Body of pancreas (tissue), 4 donors: ENCODE results near the gene SEMA4C. TPM values are rescaled to one million over a fixed set of nuclear protein-coding genes. Genes with fewer than 3 reads are reported as not detected.

Experiments used
- ATAC-seq: fragments of 150-250 bp; one replicate; pipeline ENCODE4 v1.9.1; 2016
- DNase-seq, 4 donors: peaks; one replicate each; pipeline ENCODE4 v3.0.0-alpha.2; 2019
- H3K27ac ChIP-seq, 4 donors: fragments of 200-600 bp; sonication (generic); 1 replicate in 3 of 4; 2 replicates in 1 of 4; pipeline versions ENCODE4 v1.5.1 to v1.6.1; 2016 to 2019; ENCODE audit warnings: mild to moderate bottlenecking in 1 of 4, mixed read lengths in 1 of 4, moderate library complexity in 1 of 4
- H3K27me3 ChIP-seq, 2 donors: fragments of 200-600 bp; sonication (generic); one replicate each; pipeline ENCODE4 v1.6.0; 2016; ENCODE audit warnings: mild to moderate bottlenecking in 1 of 2
- H3K36me3 ChIP-seq, 2 donors: fragments of 200-600 bp; sonication (generic); replicated peaks in 1 of 2; 2 replicates each; pipeline ENCODE4 v1.5.1; 2016; ENCODE audit warnings: low read depth in 2 of 2; ENCODE audit not compliant: insufficient read depth in 1 of 2
- H3K4me1 ChIP-seq: fragments of 200-600 bp; sonication (generic); one replicate; pipeline ENCODE4 v1.6.0; 2016
- H3K4me3 ChIP-seq, 2 donors: fragments of 200-600 bp; sonication (generic); 1 replicate in 1 of 2; 2 replicates in 1 of 2; pipeline ENCODE4 v1.5.1; 2016 to 2019
- H3K9me3 ChIP-seq, 3 donors: fragments of 200-600 bp; sonication (generic); 1 replicate in 2 of 3; 2 replicates in 1 of 3; pipeline ENCODE4 v1.5.1; 2016
- POLR2A ChIP-seq, 3 donors: fragments of 450-650 bp; IDR thresholded peaks; one replicate each; pipeline ENCODE4 v1.6.1; 2016; ENCODE audit warnings: antibody characterized with exemption in 3 of 3, mild to moderate bottlenecking in 2 of 3
- WGBS, 2 donors: methylation state at CpG; one replicate each; pipeline ENCODE4 v1.1.5; 2017; 5-methylcytosine and 5-hydroxymethylcytosine counted together
- intact Hi-C: fragments of 100-400 bp; cut with DNase I; formaldehyde crosslinking; loops from one replicate; pipeline ENCODE4 v1.15.1; 2023
- total RNA-seq, 2 donors: library from RNA; depleted of rRNA; stranded (reverse); fragments of >200 nt; gene quantifications; one replicate each; pipeline ENCODE4 v1.1.0, GENCODE V29; 2016
- TF ChIP-seq, protein P1 (sequence below), 7 experiments: fragments of 450-650 bp in 4 of 7; fragments of 200-600 bp in 3 of 7; sonication (generic) in 3 of 7; IDR thresholded peaks; one replicate each; pipeline ENCODE4 v1.5.1; 2016 to 2019; ENCODE audit warnings: antibody characterized with exemption in 7 of 7

The SEMA4C gene
- total RNA-seq: 10 to 100 TPM; 11.2 to 13.7 TPM

DNA sequence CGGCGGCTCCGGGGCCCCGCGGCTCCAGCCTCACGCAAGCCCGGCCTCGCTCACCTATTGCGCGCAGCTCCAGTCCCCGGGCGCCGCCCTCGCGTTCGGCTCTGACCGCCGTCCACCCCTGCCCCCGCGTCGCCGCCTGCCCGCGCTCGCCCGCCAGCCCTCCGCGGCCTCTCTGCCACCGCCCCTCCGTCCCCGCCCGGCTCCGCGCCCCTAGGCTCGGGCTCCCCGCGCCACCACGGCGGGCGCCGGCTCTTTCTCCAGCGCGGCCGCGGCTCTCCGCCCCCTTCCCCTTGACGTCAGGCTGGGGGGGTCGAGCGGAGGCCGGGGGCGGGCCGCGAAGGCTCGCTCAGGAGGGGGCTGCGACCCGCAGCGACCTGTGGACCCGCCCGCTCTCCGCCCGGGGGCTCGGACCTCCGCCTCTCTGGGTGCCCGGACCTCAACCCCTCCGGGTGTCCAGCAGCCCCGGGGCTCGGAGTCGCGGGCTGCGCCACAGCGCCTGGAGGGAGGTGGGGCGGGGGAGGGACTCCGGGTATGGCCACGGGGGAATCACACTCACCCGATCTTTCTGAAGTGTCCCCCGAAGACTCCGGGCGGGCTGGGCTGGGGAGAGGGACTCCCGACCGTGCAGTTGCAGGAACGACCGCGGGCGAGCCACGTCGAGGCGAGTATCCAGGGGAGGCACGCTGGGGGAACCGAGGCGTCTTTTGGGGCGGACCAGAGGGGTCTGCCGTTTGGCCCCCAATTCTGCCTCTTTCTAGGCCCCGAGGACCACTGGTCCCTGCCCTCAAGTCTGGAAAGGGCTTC is at the start of gene SEMA4C:
SEMA4C (minus strand) TSS at position 259 of the 804 bp plus-strand sequence. CDS start 2,194 bp downstream, outside the sequence.
- peak within 1 kb of the TSS; percentile 90 to 91 for H3K4me3 ChIP-seq
- ATAC-seq (peak; percentile 47), DNase-seq (peak; percentile 58 to 69 (median 64))
- WGBS, 2 donors: 2% methylated on average over 72 of the region's 93 CpGs; no CpG with 5 or more reads in 1 of the 2 donors
- H3K9me3 ChIP-seq: no peaks in the 10 kb centered on the region
- intact Hi-C loops: no loop called here
- peak; percentile 19 to 42 (median 39) for TF ChIP-seq POLR2A (IDR thresholded peaks at IDR 0.05)
- TF ChIP-seq, protein P1, sequence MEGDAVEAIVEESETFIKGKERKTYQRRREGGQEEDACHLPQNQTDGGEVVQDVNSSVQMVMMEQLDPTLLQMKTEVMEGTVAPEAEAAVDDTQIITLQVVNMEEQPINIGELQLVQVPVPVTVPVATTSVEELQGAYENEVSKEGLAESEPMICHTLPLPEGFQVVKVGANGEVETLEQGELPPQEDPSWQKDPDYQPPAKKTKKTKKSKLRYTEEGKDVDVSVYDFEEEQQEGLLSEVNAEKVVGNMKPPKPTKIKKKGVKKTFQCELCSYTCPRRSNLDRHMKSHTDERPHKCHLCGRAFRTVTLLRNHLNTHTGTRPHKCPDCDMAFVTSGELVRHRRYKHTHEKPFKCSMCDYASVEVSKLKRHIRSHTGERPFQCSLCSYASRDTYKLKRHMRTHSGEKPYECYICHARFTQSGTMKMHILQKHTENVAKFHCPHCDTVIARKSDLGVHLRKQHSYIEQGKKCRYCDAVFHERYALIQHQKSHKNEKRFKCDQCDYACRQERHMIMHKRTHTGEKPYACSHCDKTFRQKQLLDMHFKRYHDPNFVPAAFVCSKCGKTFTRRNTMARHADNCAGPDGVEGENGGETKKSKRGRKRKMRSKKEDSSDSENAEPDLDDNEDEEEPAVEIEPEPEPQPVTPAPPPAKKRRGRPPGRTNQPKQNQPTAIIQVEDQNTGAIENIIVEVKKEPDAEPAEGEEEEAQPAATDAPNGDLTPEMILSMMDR (IDR thresholded peaks at IDR 0.05): no peak
- no peaks in the 10 kb centered on the region for H3K27me3 ChIP-seq
- H3K36me3 ChIP-seq: peaks cover 0 to 2% of the 10 kb centered on the region in 2 donors
- peak within 1 kb of the TSS; percentile 76 to 95 (median 82) for H3K27ac ChIP-seq
- peaks cover 61% of the 10 kb centered on the region for H3K4me1 ChIP-seq

DNA sequence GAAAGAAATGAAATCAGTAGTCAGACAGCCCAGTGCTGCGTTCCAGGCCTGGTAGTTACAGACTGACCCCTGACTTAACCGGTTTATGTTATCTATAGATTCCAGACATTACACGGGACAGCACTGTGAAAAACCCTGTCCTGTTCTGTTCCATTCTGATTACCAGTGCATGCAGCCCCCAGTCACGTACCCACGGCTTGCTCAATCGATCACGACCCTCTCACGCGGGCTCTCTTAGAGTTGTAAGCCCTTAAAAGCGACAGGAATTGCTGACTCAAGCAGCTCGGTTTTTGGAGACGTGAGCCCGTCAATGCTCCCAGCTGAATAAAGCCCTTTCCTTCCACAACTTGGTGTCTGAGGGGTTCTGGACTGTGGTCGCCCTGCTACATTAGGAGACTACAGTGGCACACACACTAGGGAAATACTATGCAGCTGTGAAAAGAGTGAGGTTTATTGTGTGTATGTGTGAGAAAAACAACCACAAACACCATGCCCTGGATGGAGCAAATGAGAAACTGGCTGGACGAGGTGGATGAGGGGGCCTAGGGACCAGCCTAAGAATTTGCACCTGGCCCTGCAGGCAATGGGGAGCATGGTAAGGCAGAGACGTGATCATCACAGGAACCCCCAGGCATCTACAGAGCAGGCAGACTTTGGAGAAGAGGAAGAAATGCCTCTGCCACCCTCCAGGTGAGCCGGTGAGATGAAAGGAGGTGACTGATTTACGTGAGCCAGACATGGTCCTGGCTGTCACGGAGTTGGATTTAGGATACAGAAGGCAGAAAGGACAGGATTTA is 49.1 kb upstream of the SEMA4C start:
- Histone ChIP-seq H3K27me3 (no peaks in the 10 kb centered on the region), H3K4me3 (no peak overlapping the region), H3K4me1 (no peaks in the 10 kb centered on the region), H3K27ac (no peak overlapping the region), H3K36me3 (no peaks in the 10 kb centered on the region), H3K9me3 (no peaks in the 10 kb centered on the region)
- ATAC-seq (no peak), DNase-seq (no peak)
- TF ChIP-seq, protein P1 (IDR thresholded peaks at IDR 0.05): no peak
- no peak for TF ChIP-seq POLR2A (IDR thresholded peaks at IDR 0.05)
- WGBS, 2 donors: 73 to 82% methylated on average over 19 of the region's 19 CpGs
- intact Hi-C loops: no loop called here

- H3K27me3 ChIP-seq: no peaks in the 10 kb centered on the region
- no peak overlapping the region for H3K27ac ChIP-seq
- H3K4me3 ChIP-seq: no peak overlapping the region
- no peaks in the 10 kb centered on the region for H3K9me3 ChIP-seq
- H3K4me1 ChIP-seq: no peaks in the 10 kb centered on the region
- intact Hi-C loops: no loop called here
- ATAC-seq (no peak), DNase-seq (no peak)
- TF ChIP-seq, protein P1 (IDR thresholded peaks at IDR 0.05): no peak
- TF ChIP-seq POLR2A (IDR thresholded peaks at IDR 0.05): no peak
- H3K36me3 ChIP-seq: no peaks in the 10 kb centered on the region
These were observed 48.3 kb upstream of the SEMA4C start for GRCh38 chr2:96918092-96918753.

DNA sequence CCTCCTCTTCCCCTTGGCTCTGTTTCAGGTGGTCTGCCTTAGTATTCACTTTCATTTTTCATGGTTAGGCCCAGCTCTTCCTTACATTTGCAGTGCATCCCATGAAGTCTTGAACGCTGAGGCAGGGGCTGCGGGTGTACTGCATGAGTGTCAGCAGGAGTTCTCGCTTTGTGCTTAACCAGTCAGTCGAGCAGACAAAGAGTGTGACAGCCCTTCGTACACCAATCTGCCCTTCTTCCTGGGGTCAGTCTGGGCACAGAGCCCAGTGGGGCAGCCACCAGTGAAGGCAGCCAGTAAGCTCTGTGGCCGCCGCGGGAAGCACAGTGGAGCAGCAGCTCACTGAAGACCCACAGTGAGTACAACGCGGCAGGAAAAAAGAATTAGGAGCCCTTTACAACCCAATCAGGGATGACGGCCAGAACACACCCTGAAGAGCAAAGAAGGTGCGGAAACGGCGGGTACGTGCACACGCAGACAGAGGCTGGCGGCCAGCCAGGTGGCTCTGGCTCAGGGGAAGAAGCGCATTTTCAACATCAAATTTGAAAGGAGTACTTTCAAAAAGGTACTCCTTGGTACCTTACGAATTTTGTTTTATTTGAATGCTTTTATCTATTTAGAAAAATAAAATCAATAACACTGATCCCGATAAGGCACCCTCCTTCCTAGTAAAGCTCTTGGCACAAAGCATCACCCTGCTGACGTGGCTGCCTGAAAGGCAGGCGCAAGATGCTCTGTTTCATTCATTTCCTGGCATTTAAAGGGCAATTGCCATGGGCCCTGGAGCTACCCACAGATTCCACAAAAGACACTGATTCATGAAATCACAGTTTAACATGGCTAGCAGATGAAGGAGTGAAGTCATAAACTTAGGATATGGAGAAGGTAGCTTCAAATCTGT is 47.0 kb upstream of the SEMA4C start:
- intact Hi-C loops: no loop called here
- Histone ChIP-seq H3K4me3 (no peak overlapping the region), H3K9me3 (no peaks in the 10 kb centered on the region), H3K27ac (no peak overlapping the region), H3K4me1 (no peaks in the 10 kb centered on the region), H3K27me3 (no peaks in the 10 kb centered on the region), H3K36me3 (no peaks in the 10 kb centered on the region)
- ATAC-seq (no peak), DNase-seq (no peak)
- TF ChIP-seq, protein P1 (IDR thresholded peaks at IDR 0.05): no peak
- TF ChIP-seq POLR2A (IDR thresholded peaks at IDR 0.05): no peak
- 64 to 68% methylated on average over 19 to 22 of the region's 22 CpGs for WGBS, 2 donors
